HUES64 (cell line): Measurements from ENCODE around the gene CISD3.

Experiments
- H3K27ac ChIP-seq: 2 replicates; pipeline ENCODE4 v1.7.0; 2013; ENCODE audit warnings: low read depth, low read length, inconsistent platforms
- H3K27me3 ChIP-seq: 2 replicates; pipeline ENCODE4 v1.6.1; 2013; ENCODE audit warnings: mild to moderate bottlenecking, low read length; ENCODE audit not compliant: insufficient read depth
- H3K36me3 ChIP-seq: 2 replicates; pipeline ENCODE4 v1.6.1; 2013; ENCODE audit warnings: mild to moderate bottlenecking, low read length; ENCODE audit not compliant: insufficient read depth
- H3K4me1 ChIP-seq: 2 replicates; pipeline ENCODE4 v1.6.1; 2013; ENCODE audit warnings: mild to moderate bottlenecking, low read length, moderate library complexity; ENCODE audit not compliant: insufficient read depth
- H3K4me3 ChIP-seq: 2 replicates; pipeline ENCODE4 v1.5.1; 2013; ENCODE audit warnings: mild to moderate bottlenecking, low read length, moderate library complexity
- H3K9ac ChIP-seq: 2 replicates; pipeline ENCODE4 v1.6.1; 2013; ENCODE audit warnings: mild to moderate bottlenecking, low read depth, low read length
- H3K9me3 ChIP-seq: 2 replicates; pipeline ENCODE4 v1.6.1; 2013; ENCODE audit warnings: low read depth, low read length; ENCODE audit not compliant: insufficient read depth
- WGBS: fragments of 150-250, 120-280 bp; methylation state at CpG from one replicate; pipeline ENCODE4 v1.1.7; 2013; ENCODE audit warnings: missing lambda C conversion rate; 5-methylcytosine and 5-hydroxymethylcytosine counted together

The CISD3 gene

GRCh38 chr17:38709104-38709820 lies 20.9 kb upstream of the CISD3 start:
- peaks cover 17% of the 10 kb centered on the region for H3K4me1 ChIP-seq
- H3K4me3 ChIP-seq, result no peak overlapping the region
- H3K9me3 ChIP-seq, result no peaks in the 10 kb centered on the region
- H3K27me3 ChIP-seq, result peaks cover 36% of the 10 kb centered on the region
- H3K9ac ChIP-seq, result no peak overlapping the region
- 93% methylated on average over 18 of the region's 18 CpGs for WGBS
- 0 out of 2 replicates have a peak, but pooled peaks cover 3% of the 10 kb centered on the region for H3K36me3 ChIP-seq
- no peak overlapping the region for H3K27ac ChIP-seq

GRCh38 chr17:38709864-38710603 lies 20.1 kb upstream of the CISD3 start:
- 0 out of 2 replicates have a peak, but pooled peaks cover 3% of the 10 kb centered on the region for H3K36me3 ChIP-seq
- H3K27me3 ChIP-seq, result peaks cover 30% of the 10 kb centered on the region
- no peak overlapping the region for H3K4me3 ChIP-seq
- H3K9ac ChIP-seq, result no peak overlapping the region
- no peaks in the 10 kb centered on the region for H3K9me3 ChIP-seq
- H3K4me1 ChIP-seq, result peaks cover 17% of the 10 kb centered on the region
- H3K27ac ChIP-seq, result no peak overlapping the region
- WGBS, result 86% methylated on average over 13 of the region's 13 CpGs

- Histone ChIP-seq H3K27ac (no peak overlapping the region), H3K9ac (no peak overlapping the region), H3K4me3 (no peak overlapping the region), H3K36me3 (0 out of 2 replicates have a peak, but pooled peaks cover 3% of the 10 kb centered on the region), H3K9me3 (no peaks in the 10 kb centered on the region), H3K4me1 (peaks cover 21% of the 10 kb centered on the region), H3K27me3 (peaks cover 30% of the 10 kb centered on the region)
- WGBS, result 95% methylated on average over 3 of the region's 3 CpGs
These were observed 19.6 kb upstream of the CISD3 start for GRCh38 chr17:38710604-38710962.

- Histone ChIP-seq H3K4me3 (no peak overlapping the region), H3K4me1 (peaks cover 24% of the 10 kb centered on the region), H3K36me3 (0 out of 2 replicates have a peak, but pooled peaks cover 3% of the 10 kb centered on the region), H3K27me3 (peaks cover 29% of the 10 kb centered on the region), H3K27ac (no peak overlapping the region), H3K9ac (no peak overlapping the region), H3K9me3 (no peaks in the 10 kb centered on the region)
- 76% methylated on average over 5 of the region's 5 CpGs for WGBS
These were observed 19.2 kb upstream of the CISD3 start for GRCh38 chr17:38710985-38711384.

GRCh38 chr17:38711792-38712571 lies 18.2 kb upstream of the CISD3 start:
- no peak overlapping the region for H3K9ac ChIP-seq
- H3K27me3 ChIP-seq, result peaks cover 19% of the 10 kb centered on the region
- 91% methylated on average over 25 of the region's 26 CpGs for WGBS
- no peak overlapping the region for H3K4me3 ChIP-seq
- no peak overlapping the region for H3K27ac ChIP-seq
- H3K4me1 ChIP-seq, result peaks cover 20% of the 10 kb centered on the region
- 0 out of 2 replicates have a peak, but pooled peaks cover 3% of the 10 kb centered on the region for H3K36me3 ChIP-seq
- H3K9me3 ChIP-seq, result no peaks in the 10 kb centered on the region

GRCh38 chr17:38712593-38712992 lies 17.5 kb upstream of the CISD3 start:
- Histone ChIP-seq H3K9me3 (no peaks in the 10 kb centered on the region), H3K4me1 (peaks cover 14% of the 10 kb centered on the region; the same call in 1 of the 2 replicates), H3K9ac (no peak overlapping the region), H3K4me3 (no peak overlapping the region), H3K27ac (no peak overlapping the region), H3K27me3 (peaks cover 13% of the 10 kb centered on the region), H3K36me3 (0 out of 2 replicates have a peak, but pooled peaks cover 3% of the 10 kb centered on the region)
- WGBS, result 97% methylated on average over 8 of the region's 10 CpGs

- Histone ChIP-seq H3K9ac (no peak overlapping the region), H3K4me3 (no peak overlapping the region), H3K4me1 (0 out of 2 replicates have a peak, but pooled peaks cover 8% of the 10 kb centered on the region), H3K36me3 (no peaks in the 10 kb centered on the region), H3K27me3 (peaks cover 4% of the 10 kb centered on the region; the same call in 1 of the 2 replicates), H3K9me3 (no peaks in the 10 kb centered on the region), H3K27ac (no peak overlapping the region)
- WGBS, result 90% methylated on average over 11 of the region's 11 CpGs
These were observed 16.6 kb upstream of the CISD3 start for GRCh38 chr17:38713456-38714075.

GRCh38 chr17:38715216-38715943 lies 14.8 kb upstream of the CISD3 start:
- Histone ChIP-seq H3K9ac (no peak overlapping the region), H3K9me3 (no peaks in the 10 kb centered on the region), H3K36me3 (no peaks in the 10 kb centered on the region), H3K4me1 (peaks cover 16% of the 10 kb centered on the region), H3K4me3 (no peak overlapping the region), H3K27ac (no peak overlapping the region), H3K27me3 (peaks cover 6% of the 10 kb centered on the region)
- 73% methylated on average over 6 of the region's 9 CpGs for WGBS

GRCh38 chr17:38716368-38717005 lies 13.7 kb upstream of the CISD3 start:
- Histone ChIP-seq H3K4me1 (peaks cover 20% of the 10 kb centered on the region), H3K27ac (no peak overlapping the region), H3K27me3 (peaks cover 17% of the 10 kb centered on the region), H3K9ac (no peak overlapping the region), H3K36me3 (no peaks in the 10 kb centered on the region), H3K4me3 (no peak overlapping the region), H3K9me3 (no peaks in the 10 kb centered on the region)
- 93% methylated on average over 18 of the region's 18 CpGs for WGBS
